Esophagus squamous epithelium (tissue), 5 donors: Measurements from ENCODE around the gene EVX2. TPM values are rescaled to one million over a fixed set of nuclear protein-coding genes. Genes with fewer than 3 reads are reported as not detected.
A peak's percentile ranks its signal among the peaks of the same experiment; 100 is the strongest.

Experiments used
- DNase-seq: peaks from one replicate; lab custom pipeline; 2025; lab: John Stamatoyannopoulos, UW
- H3K27ac ChIP-seq, 4 donors: fragments of 200-600 bp; sonication (generic); one replicate each; pipeline ENCODE4 v1.5.1; 2016 to 2019; ENCODE audit warnings: mild to moderate bottlenecking in 1 of 4
- H3K27me3 ChIP-seq, 4 donors: fragments of 200-600 bp; sonication (generic); 1 replicate in 3 of 4; 2 replicates in 1 of 4; pipeline versions ENCODE4 v1.5.1 to v1.6.0; 2017 to 2021; ENCODE audit warnings: antibody characterized with exemption in 1 of 4
- H3K36me3 ChIP-seq, 3 donors: fragments of 200-600 bp; sonication (generic); one replicate each; pipeline ENCODE4 v1.5.1; 2016 to 2019
- H3K4me1 ChIP-seq, 3 donors: fragments of 200-600 bp; sonication (generic); one replicate each; pipeline ENCODE4 v1.5.1; 2017 to 2019
- H3K4me3 ChIP-seq, 4 donors: fragments of 200-600 bp; sonication (generic); 1 replicate in 3 of 4; 2 replicates in 1 of 4; pipeline ENCODE4 v1.5.1; 2016 to 2019; ENCODE audit warnings: mild to moderate bottlenecking in 2 of 4, moderate library complexity in 1 of 4
- H3K9me3 ChIP-seq, 3 donors: fragments of 200-600 bp; sonication (generic); one replicate each; pipeline ENCODE4 v1.5.1; 2016 to 2019
- POLR2A ChIP-seq, 4 donors: fragments of 450-650 bp; IDR thresholded peaks; one replicate each; pipeline ENCODE4 v1.6.1; 2017; ENCODE audit warnings: antibody characterized with exemption in 4 of 4, mild to moderate bottlenecking in 4 of 4, moderate library complexity in 3 of 4
- WGBS, 2 donors: methylation state at CpG; one replicate each; pipeline ENCODE4 v1.1.5; 2018; 5-methylcytosine and 5-hydroxymethylcytosine counted together
- intact Hi-C: fragments of 100-400 bp; cut with DNase I; formaldehyde crosslinking; loops from one replicate; pipeline ENCODE4 v1.15.0; 2022
- total RNA-seq, 4 donors: library from RNA; depleted of rRNA; stranded (reverse); fragments of >200 nt; gene quantifications; one replicate each; pipeline ENCODE4 v1.1.0, GENCODE V29; 2016
- TF ChIP-seq, protein P1 (sequence below), 6 experiments: fragments of 450-650 bp in 4 of 6; fragments of 200-600 bp in 2 of 6; sonication (generic) in 2 of 6; IDR thresholded peaks; one replicate each; pipeline ENCODE4 v1.5.1; 2016 to 2019; ENCODE audit warnings: antibody characterized with exemption in 6 of 6, mild to moderate bottlenecking in 4 of 6, moderate library complexity in 4 of 6
- donor health status: DM: yes; HTN: yes; CAD: no.

EVX2 gene
- total RNA-seq, 4 donors from 2014 or later: not detected

GRCh38 chr2:176114120-176114929 lies 30.6 kb upstream of the EVX2 start:
- intact Hi-C loops: no loop called here
- Histone ChIP-seq H3K27me3 (peaks cover 40 to 100% (median 72%) of the 10 kb centered on the region in 4 donors), H3K9me3 (no peaks in the 10 kb centered on the region), H3K36me3 (no peaks in the 10 kb centered on the region), H3K27ac (no peak overlapping the region), H3K4me3 (no peak overlapping the region), H3K4me1 (peaks cover 0 to 4% (median 0%) of the 10 kb centered on the region in 3 donors)
- no peak for DNase-seq
- WGBS, 2 donors: 11 to 22% methylated on average over 21 to 26 of the region's 26 CpGs
- TF ChIP-seq POLR2A (IDR thresholded peaks at IDR 0.05): no peak
- TF ChIP-seq, protein P1, sequence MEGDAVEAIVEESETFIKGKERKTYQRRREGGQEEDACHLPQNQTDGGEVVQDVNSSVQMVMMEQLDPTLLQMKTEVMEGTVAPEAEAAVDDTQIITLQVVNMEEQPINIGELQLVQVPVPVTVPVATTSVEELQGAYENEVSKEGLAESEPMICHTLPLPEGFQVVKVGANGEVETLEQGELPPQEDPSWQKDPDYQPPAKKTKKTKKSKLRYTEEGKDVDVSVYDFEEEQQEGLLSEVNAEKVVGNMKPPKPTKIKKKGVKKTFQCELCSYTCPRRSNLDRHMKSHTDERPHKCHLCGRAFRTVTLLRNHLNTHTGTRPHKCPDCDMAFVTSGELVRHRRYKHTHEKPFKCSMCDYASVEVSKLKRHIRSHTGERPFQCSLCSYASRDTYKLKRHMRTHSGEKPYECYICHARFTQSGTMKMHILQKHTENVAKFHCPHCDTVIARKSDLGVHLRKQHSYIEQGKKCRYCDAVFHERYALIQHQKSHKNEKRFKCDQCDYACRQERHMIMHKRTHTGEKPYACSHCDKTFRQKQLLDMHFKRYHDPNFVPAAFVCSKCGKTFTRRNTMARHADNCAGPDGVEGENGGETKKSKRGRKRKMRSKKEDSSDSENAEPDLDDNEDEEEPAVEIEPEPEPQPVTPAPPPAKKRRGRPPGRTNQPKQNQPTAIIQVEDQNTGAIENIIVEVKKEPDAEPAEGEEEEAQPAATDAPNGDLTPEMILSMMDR (IDR thresholded peaks at IDR 0.05): no peak

DNA sequence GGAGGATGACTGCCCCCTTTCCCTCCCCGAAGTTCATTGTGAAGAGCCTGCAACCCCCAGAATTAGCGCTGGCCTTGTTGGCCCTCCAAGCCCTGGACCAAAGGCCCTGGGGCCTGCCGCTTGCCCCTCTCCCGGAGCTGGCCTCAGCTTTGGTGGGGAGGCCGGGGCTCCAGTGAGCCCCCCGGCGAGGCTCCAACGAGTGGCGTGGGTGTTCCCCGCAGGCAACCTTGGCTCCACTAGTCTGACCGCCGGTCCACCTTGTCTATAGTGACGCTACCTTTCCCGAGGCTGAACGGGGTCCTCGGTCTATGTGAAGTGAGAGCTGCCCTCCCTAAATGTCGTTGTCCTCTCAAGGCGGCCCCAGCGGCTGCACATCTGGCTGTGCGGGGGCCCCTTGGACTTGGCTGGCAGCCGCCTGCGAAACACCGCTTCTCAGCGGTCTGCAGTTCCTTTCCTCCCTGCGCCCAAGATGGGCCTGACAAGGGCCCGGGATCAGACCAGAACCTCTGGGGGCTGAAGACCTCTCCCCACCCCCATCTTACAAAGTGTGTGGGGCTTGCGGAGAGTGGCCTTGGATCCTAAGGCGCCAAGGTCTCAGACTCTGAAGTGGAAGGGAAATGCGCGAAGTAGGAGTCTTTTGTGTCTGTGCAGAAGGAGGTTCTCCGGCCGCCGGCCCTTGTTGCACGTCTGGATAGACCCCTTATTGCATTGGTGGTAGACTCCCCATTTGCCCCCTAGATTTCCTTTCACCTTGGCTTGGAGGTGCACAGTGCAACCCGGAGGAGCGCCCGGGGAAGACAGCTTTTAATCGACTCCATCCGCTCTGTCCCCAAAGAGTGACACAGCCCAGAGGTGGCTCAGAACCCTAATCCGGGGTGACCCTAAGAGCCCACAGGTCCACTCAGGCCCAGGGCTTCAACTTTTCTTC lies 28.9 kb upstream of the EVX2 start:
- DNase-seq: no peak
- intact Hi-C loops: no loop called here
- peaks cover 0 to 17% (median 9%) of the 10 kb centered on the region in 3 donors for H3K4me1 ChIP-seq

GRCh38 chr2:176111846-176112374 lies 28.1 kb upstream of the EVX2 start:
- 13% methylated on average over 20 to 25 of the region's 29 CpGs for WGBS, 2 donors
- no peak overlapping the region for H3K4me3 ChIP-seq
- H3K9me3 ChIP-seq: no peaks in the 10 kb centered on the region
- H3K27ac ChIP-seq: no peak overlapping the region
- no peak for TF ChIP-seq POLR2A (IDR thresholded peaks at IDR 0.05)
- TF ChIP-seq, protein P1 (IDR thresholded peaks at IDR 0.05): no peak
- peaks cover 4 to 23% (median 13%) of the 10 kb centered on the region in 3 donors for H3K4me1 ChIP-seq
- H3K27me3 ChIP-seq: peaks cover 26 to 100% (median 78%) of the 10 kb centered on the region in 4 donors
- no peak for DNase-seq
- intact Hi-C loops: no loop called here
- no peaks in the 10 kb centered on the region for H3K36me3 ChIP-seq

More for the DNA sequence above, 28.9 kb upstream of the EVX2 start:
- Histone ChIP-seq H3K27ac (no peak overlapping the region), H3K27me3 (peaks cover 31 to 100% (median 80%) of the 10 kb centered on the region in 4 donors), H3K4me3 (no peak overlapping the region), H3K9me3 (no peaks in the 10 kb centered on the region), H3K36me3 (no peaks in the 10 kb centered on the region)
- TF ChIP-seq POLR2A (IDR thresholded peaks at IDR 0.05): no peak
- TF ChIP-seq, protein P1 (IDR thresholded peaks at IDR 0.05): no peak
- WGBS, 2 donors: 9 to 19% methylated on average over 10 to 25 of the region's 40 CpGs

- no peak for TF ChIP-seq POLR2A (IDR thresholded peaks at IDR 0.05)
- TF ChIP-seq, protein P1 (IDR thresholded peaks at IDR 0.05): peak in 4 of 6 experiments; percentile 31 to 57 (median 41)
- 5 to 6% methylated on average over 13 to 16 of the region's 16 CpGs for WGBS, 2 donors
- intact Hi-C loops: no loop called here
- Histone ChIP-seq H3K36me3 (no peaks in the 10 kb centered on the region), H3K4me1 (peaks cover 10 to 29% (median 17%) of the 10 kb centered on the region in 3 donors), H3K9me3 (no peaks in the 10 kb centered on the region), H3K27ac (no peak overlapping the region), H3K4me3 (peak overlapping the region in 1 of 4 donors; percentile 12), H3K27me3 (peaks cover 21 to 100% (median 78%) of the 10 kb centered on the region in 4 donors)
- no peak for DNase-seq
Observed at GRCh38 chr2:176111309-176111663, 27.5 kb upstream of the EVX2 start.
